NCI-H526 (cell line): ENCODE data around the gene F2RL2.

Experiments
- DNase-seq, 2 experiments: peaks; one replicate each; lab custom pipeline; 2025; lab: John Stamatoyannopoulos, UW

Gene F2RL2

DNA sequence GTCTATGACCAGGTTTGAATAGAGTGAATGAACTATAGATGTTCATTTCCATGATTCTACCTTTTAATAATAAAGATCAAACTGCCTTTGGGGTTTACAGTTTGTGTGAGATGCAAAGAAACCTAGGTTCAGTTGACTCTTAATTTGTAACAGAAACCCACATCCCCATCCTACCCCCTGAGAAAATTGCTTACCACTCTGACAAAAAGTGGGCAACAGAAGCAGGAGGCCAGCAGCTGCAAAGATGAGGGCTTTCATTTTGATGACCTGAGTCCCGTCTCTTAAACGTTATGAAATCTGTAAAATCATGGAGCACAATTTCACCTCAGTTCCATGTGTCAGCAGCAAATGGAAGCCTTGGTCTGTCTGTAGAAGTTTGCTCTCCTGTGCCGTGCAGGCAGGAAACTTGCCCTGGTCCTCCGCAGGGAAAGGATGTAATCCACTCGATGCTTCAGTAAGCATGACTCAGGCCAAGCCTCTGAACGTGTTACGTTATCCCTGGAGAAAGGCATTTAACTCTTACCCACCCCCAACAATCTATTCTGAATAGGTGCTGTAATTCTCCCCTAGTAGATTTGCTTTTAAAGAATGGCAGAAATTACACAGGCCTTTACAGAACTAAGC, at the start of gene F2RL2:
TSS of gene F2RL2 (minus strand) at position 431 of the 624 bp plus-strand sequence. CDS start at position 258, 173 bp downstream.
- no peak for DNase-seq

GRCh38 chr5:76672242-76672641, 49.0 kb upstream of the F2RL2 start:
- DNase-seq: no peak

- DNase-seq: no peak
These were observed 47.3 kb upstream of the F2RL2 start for GRCh38 chr5:76670508-76670907.

DNA sequence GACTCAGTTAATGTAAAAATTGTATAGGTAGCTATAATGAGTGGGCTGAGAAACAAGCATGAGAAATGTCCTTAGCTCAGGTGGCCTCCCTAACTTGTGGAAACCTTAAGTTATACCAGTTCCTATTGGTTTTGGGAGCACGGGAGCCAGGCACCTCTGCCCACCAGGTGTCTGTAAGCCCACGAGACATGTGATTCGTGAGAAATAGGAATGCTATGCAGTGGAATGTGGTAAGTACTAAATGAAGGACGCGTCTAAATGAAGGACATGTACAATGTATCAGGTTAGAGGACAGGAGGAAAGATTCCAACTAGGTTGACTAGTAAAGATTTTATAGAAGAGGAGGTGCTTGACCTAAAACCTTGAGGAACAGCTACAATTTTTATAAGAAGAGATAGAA, 46.0 kb upstream of the F2RL2 start:
- no peak for DNase-seq

- DNase-seq: no peak
These were observed 44.3 kb upstream of the F2RL2 start for GRCh38 chr5:76667495-76667894.

- DNase-seq: no peak
These were observed 40.9 kb upstream of the F2RL2 start for GRCh38 chr5:76664079-76664478.

DNA sequence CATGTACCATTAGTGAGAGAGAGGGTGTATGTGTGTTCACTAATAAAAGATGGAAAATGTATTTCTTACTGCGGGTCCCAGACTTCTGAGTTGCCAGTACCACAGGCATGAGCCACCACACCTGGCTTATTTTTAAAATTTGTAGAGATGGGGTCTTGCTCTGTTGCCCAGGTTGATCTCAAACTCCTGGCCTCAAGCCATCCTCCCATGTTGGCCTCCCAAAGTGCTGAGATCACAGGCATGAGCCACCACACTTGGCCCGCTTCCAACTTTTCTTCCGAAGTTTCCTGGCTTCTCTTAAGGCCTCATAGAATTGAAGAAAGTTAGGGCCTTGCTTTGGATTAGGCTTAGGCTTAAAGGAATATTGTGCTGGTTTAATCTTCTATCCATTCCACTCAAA, 40.4 kb upstream of the F2RL2 start:
- DNase-seq: no peak

GRCh38 chr5:76662521-76662920, 39.3 kb upstream of the F2RL2 start:
- DNase-seq: no peak

- no peak for DNase-seq
These were observed 37.2 kb upstream of the F2RL2 start for GRCh38 chr5:76660360-76660759.

DNA sequence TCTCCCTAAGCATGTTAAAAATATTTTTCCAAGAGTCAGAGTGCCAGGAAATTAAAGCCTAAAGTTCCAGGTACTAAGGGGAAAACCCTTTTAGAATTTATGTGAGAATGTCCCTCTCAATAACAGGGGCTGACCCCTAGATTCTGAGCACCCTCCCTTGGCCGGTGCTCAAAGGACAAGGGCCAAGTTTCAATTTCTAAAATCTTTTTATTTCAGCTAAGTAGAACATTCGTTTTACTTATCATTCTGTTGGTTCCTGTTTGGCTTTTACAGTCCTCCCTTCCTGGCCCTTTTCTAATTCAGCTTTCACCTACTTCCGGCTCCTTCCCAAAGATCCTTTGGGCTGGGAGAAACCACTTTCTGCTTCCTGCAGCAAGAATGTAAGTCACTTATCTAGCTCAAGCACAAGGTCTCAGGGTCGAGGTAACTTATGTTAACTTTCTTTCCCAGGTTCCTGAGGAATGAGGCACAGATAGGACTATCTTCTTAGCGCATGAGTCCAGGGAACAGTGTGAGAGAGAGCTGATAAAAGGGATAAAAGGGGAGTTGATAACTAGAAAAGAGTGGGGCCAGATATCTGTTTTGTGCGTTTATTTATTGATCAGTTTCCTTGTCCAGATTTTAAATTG, 34.6 kb upstream of the F2RL2 start:
- DNase-seq: no peak

DNA sequence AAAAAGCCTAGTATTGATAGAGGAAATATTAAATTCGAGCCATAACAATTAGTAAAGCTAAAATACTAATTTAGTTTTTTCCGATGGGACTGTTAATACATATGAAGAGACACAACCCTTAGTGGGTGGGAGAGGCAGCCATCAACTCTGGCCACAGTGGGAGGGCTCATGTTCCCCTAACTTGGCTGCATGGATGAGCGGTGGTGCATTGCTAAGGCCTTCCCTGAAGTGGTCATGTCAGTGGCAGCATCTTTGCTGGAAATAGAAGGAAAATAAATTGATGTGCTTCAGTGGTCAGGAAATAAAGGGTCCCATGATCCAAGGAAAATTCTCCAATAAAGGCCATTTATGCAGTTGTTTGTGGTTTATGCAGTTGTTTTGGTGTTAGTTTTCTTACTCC, 33.9 kb upstream of the F2RL2 start:
- no peak for DNase-seq

- no peak for DNase-seq
These were observed 29.7 kb upstream of the F2RL2 start for GRCh38 chr5:76652809-76653414.

- DNase-seq: no peak
These were observed 25.9 kb upstream of the F2RL2 start for GRCh38 chr5:76649140-76649539.

GRCh38 chr5:76643371-76643770, 20.2 kb upstream of the F2RL2 start:
- DNase-seq: no peak

GRCh38 chr5:76642390-76643040, 19.3 kb upstream of the F2RL2 start:
- no peak for DNase-seq

DNA sequence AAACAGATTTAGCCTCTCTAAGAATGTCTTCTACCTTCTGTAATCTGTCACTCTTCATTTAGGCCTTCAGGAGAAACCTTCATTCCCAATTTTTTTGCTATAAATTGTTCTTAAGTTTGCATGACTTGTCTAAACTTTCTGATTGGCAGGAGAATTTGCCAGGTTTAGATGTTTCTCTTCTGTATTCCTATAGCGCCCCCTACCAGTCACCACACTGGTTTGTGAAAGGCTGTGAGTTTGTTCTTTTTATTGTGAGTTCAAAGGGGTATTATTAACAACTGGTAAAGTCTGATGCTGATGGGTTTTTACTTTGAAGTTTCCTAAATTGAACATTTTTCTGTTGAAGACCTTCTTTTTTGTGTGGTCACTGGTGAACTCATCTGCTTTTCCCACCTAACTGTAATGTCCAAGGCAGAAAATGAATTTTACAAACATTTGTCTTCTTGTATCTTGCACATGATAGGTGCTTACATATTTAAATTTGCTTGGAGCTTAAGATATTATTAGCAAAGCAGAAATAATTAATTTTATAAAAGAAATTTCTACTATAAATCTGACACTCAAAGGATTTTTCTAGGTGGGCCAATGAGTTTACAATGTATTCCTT, 18.4 kb upstream of the F2RL2 start:
- DNase-seq: peak in 1 of 2 experiments; percentile 40

DNA sequence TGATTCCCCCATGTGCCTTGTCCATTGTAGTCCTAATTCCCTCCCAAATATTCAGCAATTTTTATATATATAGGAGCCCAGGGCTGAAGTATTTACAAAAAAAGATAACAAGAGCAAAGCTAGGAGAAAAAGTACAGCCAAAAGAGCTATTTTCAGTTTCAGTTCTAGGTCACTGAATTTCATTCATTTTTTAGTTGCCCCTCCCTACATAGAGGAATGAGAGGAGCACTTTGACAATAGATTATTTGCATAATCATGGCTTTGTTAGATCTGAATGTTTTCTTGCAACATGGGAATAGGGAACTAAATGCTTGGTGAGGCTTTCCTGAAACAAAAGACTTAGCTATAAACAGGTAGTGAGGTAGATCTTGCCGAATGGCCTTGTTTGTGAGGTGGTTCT, 15.3 kb upstream of the F2RL2 start:
- no peak for DNase-seq

GRCh38 chr5:76637490-76637889, 14.3 kb upstream of the F2RL2 start:
- DNase-seq: no peak

GRCh38 chr5:76634661-76635060, 11.5 kb upstream of the F2RL2 start:
- DNase-seq: no peak

DNA sequence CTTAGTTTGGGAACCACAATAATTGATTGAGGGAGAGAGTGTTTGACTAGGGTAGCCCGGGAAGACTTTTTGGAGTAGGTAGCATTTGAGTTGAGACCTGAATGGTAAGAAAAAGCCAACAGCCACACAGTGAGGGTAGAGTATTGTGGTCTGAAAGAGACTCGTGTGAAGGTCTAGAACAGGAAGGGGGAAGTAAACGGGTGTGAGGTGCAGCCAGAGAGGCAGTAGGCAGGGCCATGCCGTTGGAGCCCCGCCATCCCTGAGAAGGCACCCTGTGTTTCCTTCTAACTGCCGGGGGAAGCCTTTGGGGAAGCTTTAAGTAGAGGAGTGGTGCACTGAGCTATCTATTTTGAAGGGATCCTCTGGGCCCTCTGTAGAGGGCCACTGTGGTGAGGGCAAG, 3.5 kb upstream of the F2RL2 start:
- DNase-seq: no peak

- DNase-seq: no peak
These were observed 2.0 kb upstream of the F2RL2 start for GRCh38 chr5:76625087-76625815.

GRCh38 chr5:76622076-76622475, 1.1 kb downstream of the F2RL2 start:
- DNase-seq: no peak
